OCI-LY1 (cell line): ENCODE results near the gene TMCC2.

Source experiments
- H2AFZ ChIP-seq: fragments of 200-600 bp; sonication (generic), shearing (Covaris generic); 2 replicates; pipeline ENCODE4 v1.6.0; 2014; ENCODE audit warnings: antibody characterized with exemption, mild to moderate bottlenecking, low read length
- H3F3A ChIP-seq: fragments of 200-600 bp; sonication (generic), shearing (Covaris generic); 2 replicates; pipeline ENCODE4 v1.6.0; 2014; ENCODE audit warnings: mild to moderate bottlenecking, antibody characterized with exemption, low read length, moderate library complexity; ENCODE audit not compliant: insufficient read depth
- H3K27ac ChIP-seq: fragments of 200-600 bp; sonication (generic); 2 replicates; pipeline ENCODE4 v1.5.1; 2014; ENCODE audit warnings: low read length, mixed run types, mild to moderate bottlenecking, low read depth; ENCODE audit not compliant: poor library complexity, severe bottlenecking
- H3K27me3 ChIP-seq: fragments of 200-600 bp; sonication (generic); 2 replicates; pipeline ENCODE4 v1.6.0; 2014; ENCODE audit warnings: antibody characterized with exemption, mild to moderate bottlenecking, low read length, moderate library complexity; ENCODE audit not compliant: insufficient read depth
- H3K36me3 ChIP-seq: fragments of 200-600 bp; sonication (generic); 2 replicates; pipeline ENCODE4 v1.6.1; 2014; ENCODE audit warnings: mild to moderate bottlenecking, antibody characterized with exemption, low read length, moderate library complexity, mixed read lengths; ENCODE audit not compliant: insufficient read depth
- H3K4me1 ChIP-seq: fragments of 200-600 bp; sonication (generic); 2 replicates; pipeline ENCODE4 v1.5.1; 2014; ENCODE audit warnings: mild to moderate bottlenecking, low read length, moderate library complexity; ENCODE audit not compliant: insufficient read depth, severe bottlenecking
- H3K4me2 ChIP-seq: fragments of 200-600 bp; sonication (generic), shearing (Covaris generic); 2 replicates; pipeline ENCODE4 v1.6.1; 2014; ENCODE audit warnings: low read length
- H3K4me3 ChIP-seq: fragments of 200-600 bp; sonication (generic); 2 replicates; pipeline ENCODE4 v1.5.1; 2014; ENCODE audit warnings: low read length, low read depth, mild to moderate bottlenecking, mixed read lengths; ENCODE audit not compliant: poor library complexity, severe bottlenecking
- H3K79me2 ChIP-seq: fragments of 200-600 bp; shearing (Covaris generic); 2 replicates; pipeline ENCODE4 v1.6.1; 2016; ENCODE audit warnings: mixed run types, low read length, mixed read lengths; ENCODE audit not compliant: insufficient read depth
- H3K9ac ChIP-seq: fragments of 200-600 bp; sonication (generic), shearing (Covaris generic); 2 replicates; pipeline ENCODE4 v1.6.1; 2014; ENCODE audit warnings: mild to moderate bottlenecking, low read length, mixed read lengths
- H3K9me2 ChIP-seq: fragments of 200-600 bp; sonication (generic), shearing (Covaris generic); 2 replicates; pipeline ENCODE4 v1.6.1; 2014; ENCODE audit warnings: low read depth, mild to moderate bottlenecking, low read length, mixed read lengths
- H3K9me3 ChIP-seq: fragments of 200-600 bp; shearing (Covaris generic); 2 replicates; pipeline ENCODE4 v1.6.1; 2014; ENCODE audit warnings: low read length, mixed read lengths
- H4K20me1 ChIP-seq: fragments of 200-600 bp; sonication (generic), shearing (Covaris generic); 2 replicates; pipeline ENCODE4 v1.6.0; 2016; ENCODE audit warnings: mild to moderate bottlenecking, low read length; ENCODE audit not compliant: insufficient read depth
- EZH2 ChIP-seq: fragments of 200-600 bp; sonication (generic), shearing (Covaris generic); IDR thresholded peaks from 2 replicates; pipeline ENCODE4 v1.8.0; 2017; ENCODE audit warnings: borderline replicate concordance, mixed run types, mild to moderate bottlenecking, antibody characterized with exemption, low read length, moderate library complexity, mixed read lengths
- TF ChIP-seq, protein P1 (sequence below): fragments of 200-600 bp; sonication (generic), shearing (Covaris generic); IDR thresholded peaks from 2 replicates; pipeline ENCODE4 v1.5.1; 2017; ENCODE audit warnings: mild to moderate bottlenecking, antibody characterized with exemption, low read length, moderate library complexity, mixed read lengths

Gene TMCC2

DNA sequence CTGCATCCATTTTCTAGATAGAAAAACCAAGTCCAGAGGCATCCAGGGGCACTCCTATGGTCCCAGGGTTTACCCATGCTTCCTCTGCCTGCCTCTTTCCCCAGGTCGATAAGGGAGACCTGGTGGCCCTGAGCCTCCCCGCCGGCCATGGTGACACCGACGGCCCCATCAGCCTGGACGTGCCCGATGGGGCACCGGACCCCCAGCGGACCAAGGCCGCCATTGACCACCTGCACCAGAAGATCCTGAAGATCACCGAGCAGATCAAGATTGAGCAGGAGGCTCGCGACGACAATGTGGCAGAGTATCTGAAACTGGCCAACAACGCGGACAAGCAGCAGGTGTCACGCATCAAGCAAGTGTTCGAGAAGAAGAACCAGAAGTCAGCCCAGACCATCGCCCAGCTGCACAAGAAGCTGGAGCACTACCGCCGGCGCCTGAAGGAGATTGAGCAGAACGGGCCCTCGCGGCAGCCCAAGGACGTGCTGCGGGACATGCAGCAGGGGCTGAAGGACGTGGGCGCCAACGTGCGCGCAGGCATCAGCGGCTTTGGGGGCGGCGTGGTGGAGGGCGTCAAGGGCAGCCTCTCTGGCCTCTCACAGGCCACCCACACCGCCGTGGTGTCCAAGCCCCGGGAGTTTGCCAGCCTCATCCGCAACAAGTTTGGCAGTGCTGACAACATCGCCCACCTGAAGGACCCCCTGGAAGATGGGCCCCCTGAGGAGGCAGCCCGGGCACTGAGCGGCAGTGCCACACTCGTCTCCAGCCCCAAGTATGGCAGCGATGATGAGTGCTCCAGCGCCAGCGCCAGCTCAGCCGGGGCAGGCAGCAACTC lies 41.3 kb downstream of the TMCC2 start:
- Histone ChIP-seq H3K9me3 (no peaks in the 10 kb centered on the region), H3K4me2 (no peak overlapping the region), H3K9me2 (no peaks in the 10 kb centered on the region), H3K27me3 (no peaks in the 10 kb centered on the region; the same call in 1 of the 2 replicates), H2AFZ (no peak overlapping the region), H3K79me2 (no peaks in the 10 kb centered on the region), H3K27ac (no peak overlapping the region), H3K4me3 (no peak overlapping the region), H3K9ac (no peak overlapping the region), H3K36me3 (no peaks in the 10 kb centered on the region; the same call in 1 of the 2 replicates), H3K4me1 (peaks cover 6% of the 10 kb centered on the region), H4K20me1 (no peaks in the 10 kb centered on the region), H3F3A (no peaks in the 10 kb centered on the region)
- TF ChIP-seq EZH2 = no peak
- TF ChIP-seq, protein P1, sequence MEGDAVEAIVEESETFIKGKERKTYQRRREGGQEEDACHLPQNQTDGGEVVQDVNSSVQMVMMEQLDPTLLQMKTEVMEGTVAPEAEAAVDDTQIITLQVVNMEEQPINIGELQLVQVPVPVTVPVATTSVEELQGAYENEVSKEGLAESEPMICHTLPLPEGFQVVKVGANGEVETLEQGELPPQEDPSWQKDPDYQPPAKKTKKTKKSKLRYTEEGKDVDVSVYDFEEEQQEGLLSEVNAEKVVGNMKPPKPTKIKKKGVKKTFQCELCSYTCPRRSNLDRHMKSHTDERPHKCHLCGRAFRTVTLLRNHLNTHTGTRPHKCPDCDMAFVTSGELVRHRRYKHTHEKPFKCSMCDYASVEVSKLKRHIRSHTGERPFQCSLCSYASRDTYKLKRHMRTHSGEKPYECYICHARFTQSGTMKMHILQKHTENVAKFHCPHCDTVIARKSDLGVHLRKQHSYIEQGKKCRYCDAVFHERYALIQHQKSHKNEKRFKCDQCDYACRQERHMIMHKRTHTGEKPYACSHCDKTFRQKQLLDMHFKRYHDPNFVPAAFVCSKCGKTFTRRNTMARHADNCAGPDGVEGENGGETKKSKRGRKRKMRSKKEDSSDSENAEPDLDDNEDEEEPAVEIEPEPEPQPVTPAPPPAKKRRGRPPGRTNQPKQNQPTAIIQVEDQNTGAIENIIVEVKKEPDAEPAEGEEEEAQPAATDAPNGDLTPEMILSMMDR = no peak

DNA sequence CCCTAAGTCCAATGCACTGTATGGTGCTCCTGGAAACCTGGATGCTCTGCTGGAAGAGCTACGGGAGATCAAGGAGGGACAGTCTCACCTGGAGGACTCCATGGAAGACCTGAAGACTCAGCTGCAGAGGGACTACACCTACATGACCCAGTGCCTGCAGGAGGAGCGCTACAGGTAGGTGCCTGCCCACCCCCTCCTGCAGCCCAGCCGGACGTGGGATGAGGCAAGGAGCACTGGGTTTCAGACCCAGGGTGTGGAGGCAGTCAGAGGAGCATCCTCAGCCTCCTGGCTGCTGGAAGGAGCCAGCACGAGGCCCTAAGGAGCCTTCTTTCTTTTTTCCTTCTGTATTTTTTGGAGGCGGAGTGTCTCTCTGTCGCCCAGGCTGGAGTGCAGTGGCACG lies 42.0 kb downstream of the TMCC2 start:
- H2AFZ ChIP-seq = no peak overlapping the region
- no peaks in the 10 kb centered on the region; the same call in 1 of the 2 replicates for H3K27me3 ChIP-seq
- no peaks in the 10 kb centered on the region for H3F3A ChIP-seq
- no peaks in the 10 kb centered on the region for H3K9me2 ChIP-seq
- TF ChIP-seq EZH2 = no peak
- TF ChIP-seq, protein P1 = no peak
- no peaks in the 10 kb centered on the region for H3K9me3 ChIP-seq
- no peak overlapping the region for H3K4me3 ChIP-seq
- no peaks in the 10 kb centered on the region; the same call in 1 of the 2 replicates for H3K36me3 ChIP-seq
- no peak overlapping the region for H3K4me2 ChIP-seq
- H3K27ac ChIP-seq = no peak overlapping the region
- H3K9ac ChIP-seq = no peak overlapping the region
- H3K79me2 ChIP-seq = no peaks in the 10 kb centered on the region
- H3K4me1 ChIP-seq = peaks cover 12% of the 10 kb centered on the region
- no peaks in the 10 kb centered on the region for H4K20me1 ChIP-seq

DNA sequence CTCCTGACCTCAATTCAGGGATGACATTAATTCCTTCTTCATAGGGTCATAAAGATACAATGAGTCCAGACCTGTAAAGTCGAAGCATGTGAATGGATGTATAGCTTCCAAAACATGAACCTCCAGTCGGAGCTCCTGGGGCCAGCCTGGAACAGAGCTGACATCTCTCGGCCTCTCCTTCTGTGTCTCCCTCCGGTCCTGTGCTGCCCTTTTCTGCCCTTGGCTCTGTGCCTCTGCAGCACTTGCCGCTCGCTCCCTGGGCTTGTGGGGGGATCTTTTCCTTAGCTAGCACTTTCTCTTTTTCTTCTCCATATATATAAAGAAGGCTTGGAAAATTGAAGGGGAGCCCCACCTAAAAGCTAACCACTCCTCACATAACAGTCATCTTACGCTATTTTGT lies 42.5 kb downstream of the TMCC2 start:
- H3K79me2 ChIP-seq = no peaks in the 10 kb centered on the region
- H3F3A ChIP-seq = no peaks in the 10 kb centered on the region
- no peaks in the 10 kb centered on the region for H3K9me3 ChIP-seq
- no peaks in the 10 kb centered on the region; the same call in 1 of the 2 replicates for H3K27me3 ChIP-seq
- H2AFZ ChIP-seq = no peak overlapping the region
- H3K9ac ChIP-seq = no peak overlapping the region
- H3K36me3 ChIP-seq = no peaks in the 10 kb centered on the region
- H3K4me2 ChIP-seq = no peak overlapping the region
- H3K4me1 ChIP-seq = peaks cover 18% of the 10 kb centered on the region
- no peaks in the 10 kb centered on the region for H3K9me2 ChIP-seq
- H4K20me1 ChIP-seq = no peaks in the 10 kb centered on the region
- H3K27ac ChIP-seq = no peak overlapping the region
- no peak overlapping the region for H3K4me3 ChIP-seq
- TF ChIP-seq, protein P1 = no peak
- TF ChIP-seq EZH2 = no peak
